Right lobe of liver (tissue), 6 donors: ENCODE measurements around the gene KCNQ1. TPM values are rescaled to one million over a fixed set of nuclear protein-coding genes. Genes with fewer than 3 reads are reported as not detected.

Source experiments
- ATAC-seq, 4 donors: fragments of 200-7000 bp; cut with Tn5 transposase; one replicate each; pipeline ENCODE4 v1.9.1; 2020; ENCODE audit warnings: mild to moderate bottlenecking in 4 of 4, moderate library complexity in 4 of 4
- DNase-seq, 3 donors: peaks; one replicate each; pipeline ENCODE4 v3.0.0-alpha.2; 2020
- H3K27ac ChIP-seq, 3 donors: fragments of 200-600 bp; one replicate each; pipeline ENCODE4 v1.8.0; 2022
- H3K27me3 ChIP-seq, 2 donors: fragments of 200-600 bp; one replicate each; pipeline ENCODE4 v1.8.0; 2022
- H3K36me3 ChIP-seq, 4 donors: fragments of 200-600 bp; sonication (generic) in 1 of 4; one replicate each; pipeline versions ENCODE4 v1.5.1 to v1.8.0; 2017 to 2022; ENCODE audit warnings: control low read depth in 1 of 4
- H3K4me1 ChIP-seq, 4 donors: fragments of 200-600 bp; sonication (generic) in 1 of 4; one replicate each; pipeline versions ENCODE4 v1.5.1 to v1.8.0; 2017 to 2022; ENCODE audit warnings: control low read depth in 1 of 4
- H3K4me3 ChIP-seq, 3 donors: fragments of 200-600 bp; one replicate each; pipeline ENCODE4 v1.8.0; 2022
- H3K9me3 ChIP-seq, 4 donors: fragments of 200-600 bp; sonication (generic) in 1 of 4; one replicate each; pipeline versions ENCODE4 v1.5.1 to v1.8.0; 2017 to 2022; ENCODE audit warnings: control low read depth in 1 of 4
- CTCF ChIP-seq, 4 donors: fragments of 200-600 bp in 3 of 4; fragments of 450-650 bp in 1 of 4; IDR thresholded peaks; one replicate each; pipeline versions ENCODE4 v1.5.1 to v1.8.0; 2016 to 2022; ENCODE audit warnings: antibody characterized with exemption in 4 of 4, mild to moderate bottlenecking in 2 of 4
- POLR2A ChIP-seq: fragments of 450-650 bp; IDR thresholded peaks from one replicate; pipeline ENCODE4 v1.6.1; 2017; ENCODE audit warnings: antibody characterized with exemption, mild to moderate bottlenecking
- WGBS: methylation state at CpG from one replicate; pipeline ENCODE4 v1.1.6; 2018; ENCODE audit warnings: low coverage, low lambda C conversion rate; ENCODE audit not compliant: insufficient coverage; ENCODE audit errors: missing lambda C conversion rate; 5-methylcytosine and 5-hydroxymethylcytosine counted together
- intact Hi-C, 2 donors: fragments of 100-400 bp; cut with DNase I; formaldehyde crosslinking; loops; one replicate each; pipeline versions ENCODE4 v1.11.2 to v1.14.1; 2022
- total RNA-seq, 6 experiments: library from RNA; depleted of rRNA in 2 of 6; stranded (reverse); fragments of >200 nt in 2 of 6; fragmentation: NEBNext Ultra II Directional in 3 of 6; extraction: Animal tissue kit (Norgen Biotek cat#: 25700) in 3 of 6; gene quantifications; one replicate each; pipeline versions ENCODE4 v1.1.0 to v1.2.4, GENCODE V29; 2016 to 2023
- donor health status: DM: no; HTN: yes; CAD: no.
- donor health status: DM: no; HTN: no; CAD: no.
- donor health status: DM: no; HTN: no; CAD: no.
- donor health status: DM: no; HTN: yes; CAD: no.
- donor health status: DM: no; HTN: yes; CAD: no.

KCNQ1 gene
- total RNA-seq, 6 experiments from 2014 or later: 0.61 to 2.4 (median 1.8) TPM

GRCh38 chr11:2540223-2540991 is 95.6 kb downstream of the KCNQ1 start:
- no peak overlapping the region for H3K27ac ChIP-seq
- no peak for ATAC-seq
- no peaks in the 10 kb centered on the region for H3K9me3 ChIP-seq
- peak; percentile 3 to 37 (median 22) for DNase-seq
- intact Hi-C loops: no loop called here
- H3K4me3 ChIP-seq: no peak overlapping the region
- 87% methylated on average over 12 of the region's 16 CpGs for WGBS
- H3K36me3 ChIP-seq: no peaks in the 10 kb centered on the region
- no peaks in the 10 kb centered on the region for H3K27me3 ChIP-seq
- H3K4me1 ChIP-seq: no peaks in the 10 kb centered on the region
- TF ChIP-seq CTCF (IDR thresholded peaks at IDR 0.05) (no peak), POLR2A (no peak)

DNA sequence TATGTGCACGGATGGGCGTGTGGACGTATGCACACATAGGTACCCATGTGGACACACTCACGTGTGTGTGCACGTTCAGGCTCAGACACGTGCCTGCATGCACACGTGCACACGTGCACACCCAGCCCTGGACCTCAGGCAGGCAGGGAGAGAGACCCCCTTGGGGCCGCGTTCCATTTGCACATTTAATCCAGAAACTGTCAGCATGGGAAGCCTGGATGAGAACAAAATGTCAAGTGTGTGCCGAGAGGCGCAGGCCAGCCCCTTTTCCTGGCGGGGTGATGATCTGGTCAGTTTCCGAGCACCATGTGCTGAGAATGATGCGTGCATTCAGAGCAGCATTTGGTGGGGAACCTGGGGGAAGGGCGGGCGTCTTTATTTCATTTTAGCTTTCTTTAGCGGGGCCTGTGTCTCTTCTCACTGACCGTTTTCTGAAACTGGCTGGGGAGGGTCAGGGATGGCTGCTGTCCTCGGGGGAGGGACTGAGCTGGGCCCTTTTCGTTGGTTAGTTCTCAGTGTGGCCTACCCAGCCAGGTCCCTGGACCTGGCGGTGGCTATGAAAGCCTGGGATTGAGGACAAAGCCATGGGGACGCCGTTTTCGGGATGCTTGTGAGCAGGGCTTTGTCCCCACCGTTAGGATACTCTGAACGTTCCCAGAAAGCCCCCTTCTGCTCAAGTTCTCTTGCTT is 96.3 kb downstream of the KCNQ1 start:
- WGBS: 83% methylated on average over 11 of the region's 27 CpGs
- H3K36me3 ChIP-seq: no peaks in the 10 kb centered on the region
- H3K4me3 ChIP-seq: no peak overlapping the region
- DNase-seq (peak; percentile 10 to 33 (median 28)), ATAC-seq (no peak)
- intact Hi-C loops: no loop called here
- TF ChIP-seq POLR2A: no peak
- no peak for TF ChIP-seq CTCF (IDR thresholded peaks at IDR 0.05)
- no peaks in the 10 kb centered on the region for H3K9me3 ChIP-seq
- H3K4me1 ChIP-seq: no peaks in the 10 kb centered on the region
- no peaks in the 10 kb centered on the region for H3K27me3 ChIP-seq
- H3K27ac ChIP-seq: no peak overlapping the region

DNA sequence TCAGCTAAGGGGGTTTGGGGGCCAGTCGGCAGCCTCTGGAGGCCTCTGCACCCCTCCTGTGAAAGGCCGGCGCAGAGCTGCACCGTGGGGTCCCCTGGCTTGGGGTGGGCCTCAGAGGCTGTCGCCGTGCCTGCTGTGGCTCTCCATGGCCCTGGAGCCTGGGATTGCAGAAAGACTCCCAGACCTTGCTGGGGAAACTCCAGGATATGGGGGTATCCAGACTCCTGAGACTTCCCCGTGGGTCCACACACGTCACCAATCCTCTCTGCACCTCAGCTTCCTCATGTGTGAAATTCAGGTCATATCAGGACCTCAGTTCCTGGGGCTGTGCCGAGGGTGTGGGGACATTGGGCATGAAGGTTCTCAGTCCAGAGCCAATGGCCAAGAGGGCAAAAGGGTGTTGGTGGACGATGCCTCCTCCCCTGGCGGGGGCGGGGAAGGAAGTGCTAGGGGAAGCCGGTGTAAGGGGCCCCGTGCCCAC is 97.1 kb downstream of the KCNQ1 start:
- WGBS: 0% methylated on average over 1 of the region's 14 CpGs

DNA sequence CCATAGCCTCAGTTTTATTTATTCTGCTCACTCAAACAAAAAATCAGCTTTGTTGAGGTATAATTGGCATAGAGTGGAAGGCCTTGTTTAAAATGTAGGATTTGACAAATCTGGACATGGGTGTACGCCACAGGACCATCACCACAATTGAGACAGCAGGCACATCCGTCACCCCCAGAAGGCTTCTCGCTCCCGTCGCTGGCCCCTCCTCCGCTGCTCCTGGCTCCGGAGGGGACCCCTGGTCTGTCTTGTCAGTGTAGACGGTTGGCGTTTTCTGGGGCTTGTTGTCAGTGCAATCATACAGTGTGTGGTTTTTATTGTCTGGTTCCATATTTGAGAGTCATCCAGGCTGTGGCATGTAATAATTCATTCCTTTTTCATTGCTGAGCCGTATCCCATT is 97.6 kb downstream of the KCNQ1 start:
- 94% methylated on average over 5 of the region's 10 CpGs for WGBS
- peak in 2 of 3 donors; percentile 3 to 21 for DNase-seq
- TF ChIP-seq POLR2A (no peak), CTCF (IDR thresholded peaks at IDR 0.05) (no peak)
- Histone ChIP-seq H3K9me3 (no peaks in the 10 kb centered on the region), H3K36me3 (no peaks in the 10 kb centered on the region), H3K27me3 (no peaks in the 10 kb centered on the region), H3K27ac (no peak overlapping the region), H3K4me3 (no peak overlapping the region), H3K4me1 (no peaks in the 10 kb centered on the region)
- ATAC-seq: no peak
- intact Hi-C loops: no loop called here

More for the DNA sequence above, 97.1 kb downstream of the KCNQ1 start:
- no peaks in the 10 kb centered on the region for H3K36me3 ChIP-seq
- TF ChIP-seq POLR2A (no peak), CTCF (IDR thresholded peaks at IDR 0.05) (no peak)
- H3K27ac ChIP-seq: no peak overlapping the region
- peak; percentile 17 to 85 (median 53) for DNase-seq
- H3K9me3 ChIP-seq: no peaks in the 10 kb centered on the region
- H3K4me3 ChIP-seq: no peak overlapping the region
- H3K4me1 ChIP-seq: no peaks in the 10 kb centered on the region
- peak in 3 of 4 donors; percentile 44 to 60 (median 45) for ATAC-seq
- H3K27me3 ChIP-seq: no peaks in the 10 kb centered on the region
- intact Hi-C loops: no loop called here
